ENCODE results near the gene ZNF462.

GRCh38 chr9:106953174-106953573 is 90.2 kb downstream of the ZNF462 start:
- TF ChIP-seq, protein P1, sequence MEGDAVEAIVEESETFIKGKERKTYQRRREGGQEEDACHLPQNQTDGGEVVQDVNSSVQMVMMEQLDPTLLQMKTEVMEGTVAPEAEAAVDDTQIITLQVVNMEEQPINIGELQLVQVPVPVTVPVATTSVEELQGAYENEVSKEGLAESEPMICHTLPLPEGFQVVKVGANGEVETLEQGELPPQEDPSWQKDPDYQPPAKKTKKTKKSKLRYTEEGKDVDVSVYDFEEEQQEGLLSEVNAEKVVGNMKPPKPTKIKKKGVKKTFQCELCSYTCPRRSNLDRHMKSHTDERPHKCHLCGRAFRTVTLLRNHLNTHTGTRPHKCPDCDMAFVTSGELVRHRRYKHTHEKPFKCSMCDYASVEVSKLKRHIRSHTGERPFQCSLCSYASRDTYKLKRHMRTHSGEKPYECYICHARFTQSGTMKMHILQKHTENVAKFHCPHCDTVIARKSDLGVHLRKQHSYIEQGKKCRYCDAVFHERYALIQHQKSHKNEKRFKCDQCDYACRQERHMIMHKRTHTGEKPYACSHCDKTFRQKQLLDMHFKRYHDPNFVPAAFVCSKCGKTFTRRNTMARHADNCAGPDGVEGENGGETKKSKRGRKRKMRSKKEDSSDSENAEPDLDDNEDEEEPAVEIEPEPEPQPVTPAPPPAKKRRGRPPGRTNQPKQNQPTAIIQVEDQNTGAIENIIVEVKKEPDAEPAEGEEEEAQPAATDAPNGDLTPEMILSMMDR (IDR thresholded peaks at IDR 0.05), result no peak
- TF ChIP-seq MLX (CRISPR knock-in tag; IDR thresholded peaks at IDR 0.05), result no peak
- no peak for TF ChIP-seq ZNF121 (CRISPR knock-in tag; IDR thresholded peaks at IDR 0.05)
- TF ChIP-seq, protein P2, sequence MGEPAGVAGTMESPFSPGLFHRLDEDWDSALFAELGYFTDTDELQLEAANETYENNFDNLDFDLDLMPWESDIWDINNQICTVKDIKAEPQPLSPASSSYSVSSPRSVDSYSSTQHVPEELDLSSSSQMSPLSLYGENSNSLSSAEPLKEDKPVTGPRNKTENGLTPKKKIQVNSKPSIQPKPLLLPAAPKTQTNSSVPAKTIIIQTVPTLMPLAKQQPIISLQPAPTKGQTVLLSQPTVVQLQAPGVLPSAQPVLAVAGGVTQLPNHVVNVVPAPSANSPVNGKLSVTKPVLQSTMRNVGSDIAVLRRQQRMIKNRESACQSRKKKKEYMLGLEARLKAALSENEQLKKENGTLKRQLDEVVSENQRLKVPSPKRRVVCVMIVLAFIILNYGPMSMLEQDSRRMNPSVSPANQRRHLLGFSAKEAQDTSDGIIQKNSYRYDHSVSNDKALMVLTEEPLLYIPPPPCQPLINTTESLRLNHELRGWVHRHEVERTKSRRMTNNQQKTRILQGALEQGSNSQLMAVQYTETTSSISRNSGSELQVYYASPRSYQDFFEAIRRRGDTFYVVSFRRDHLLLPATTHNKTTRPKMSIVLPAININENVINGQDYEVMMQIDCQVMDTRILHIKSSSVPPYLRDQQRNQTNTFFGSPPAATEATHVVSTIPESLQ (CRISPR knock-in tag; IDR thresholded peaks at IDR 0.05), result no peak
- TF ChIP-seq KAT7 (CRISPR knock-in tag; IDR thresholded peaks at IDR 0.05; ENCODE audit: borderline replicate concordance), result no peak
- TF ChIP-seq, protein P3, sequence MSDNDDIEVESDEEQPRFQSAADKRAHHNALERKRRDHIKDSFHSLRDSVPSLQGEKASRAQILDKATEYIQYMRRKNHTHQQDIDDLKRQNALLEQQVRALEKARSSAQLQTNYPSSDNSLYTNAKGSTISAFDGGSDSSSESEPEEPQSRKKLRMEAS (CRISPR knock-in tag; IDR thresholded peaks at IDR 0.05), result no peak
- TF ChIP-seq, protein P4, sequence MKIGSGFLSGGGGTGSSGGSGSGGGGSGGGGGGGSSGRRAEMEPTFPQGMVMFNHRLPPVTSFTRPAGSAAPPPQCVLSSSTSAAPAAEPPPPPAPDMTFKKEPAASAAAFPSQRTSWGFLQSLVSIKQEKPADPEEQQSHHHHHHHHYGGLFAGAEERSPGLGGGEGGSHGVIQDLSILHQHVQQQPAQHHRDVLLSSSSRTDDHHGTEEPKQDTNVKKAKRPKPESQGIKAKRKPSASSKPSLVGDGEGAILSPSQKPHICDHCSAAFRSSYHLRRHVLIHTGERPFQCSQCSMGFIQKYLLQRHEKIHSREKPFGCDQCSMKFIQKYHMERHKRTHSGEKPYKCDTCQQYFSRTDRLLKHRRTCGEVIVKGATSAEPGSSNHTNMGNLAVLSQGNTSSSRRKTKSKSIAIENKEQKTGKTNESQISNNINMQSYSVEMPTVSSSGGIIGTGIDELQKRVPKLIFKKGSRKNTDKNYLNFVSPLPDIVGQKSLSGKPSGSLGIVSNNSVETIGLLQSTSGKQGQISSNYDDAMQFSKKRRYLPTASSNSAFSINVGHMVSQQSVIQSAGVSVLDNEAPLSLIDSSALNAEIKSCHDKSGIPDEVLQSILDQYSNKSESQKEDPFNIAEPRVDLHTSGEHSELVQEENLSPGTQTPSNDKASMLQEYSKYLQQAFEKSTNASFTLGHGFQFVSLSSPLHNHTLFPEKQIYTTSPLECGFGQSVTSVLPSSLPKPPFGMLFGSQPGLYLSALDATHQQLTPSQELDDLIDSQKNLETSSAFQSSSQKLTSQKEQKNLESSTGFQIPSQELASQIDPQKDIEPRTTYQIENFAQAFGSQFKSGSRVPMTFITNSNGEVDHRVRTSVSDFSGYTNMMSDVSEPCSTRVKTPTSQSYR (CRISPR knock-in tag; IDR thresholded peaks at IDR 0.05), result no peak
